HG03103 (cell line): Measurements from ENCODE around the gene CERK.
A peak's percentile ranks its signal among the peaks of the same experiment; 100 is the strongest.

Source experiments
- ATAC-seq: cut with Tn5 transposase; IDR thresholded peaks from one replicate; pipeline ENCODE4 v1.9.1; 2021; ENCODE audit warnings: low read depth; ENCODE audit not compliant: unreplicated experiment

CERK gene

GRCh38 chr22:46703996-46704370 lies 34.1 kb downstream of the CERK start:
- ATAC-seq = no peak

GRCh38 chr22:46703171-46703995 lies 34.7 kb downstream of the CERK start:
- ATAC-seq = no peak

GRCh38 chr22:46701262-46701661 lies 36.8 kb downstream of the CERK start:
- no peak for ATAC-seq

DNA sequence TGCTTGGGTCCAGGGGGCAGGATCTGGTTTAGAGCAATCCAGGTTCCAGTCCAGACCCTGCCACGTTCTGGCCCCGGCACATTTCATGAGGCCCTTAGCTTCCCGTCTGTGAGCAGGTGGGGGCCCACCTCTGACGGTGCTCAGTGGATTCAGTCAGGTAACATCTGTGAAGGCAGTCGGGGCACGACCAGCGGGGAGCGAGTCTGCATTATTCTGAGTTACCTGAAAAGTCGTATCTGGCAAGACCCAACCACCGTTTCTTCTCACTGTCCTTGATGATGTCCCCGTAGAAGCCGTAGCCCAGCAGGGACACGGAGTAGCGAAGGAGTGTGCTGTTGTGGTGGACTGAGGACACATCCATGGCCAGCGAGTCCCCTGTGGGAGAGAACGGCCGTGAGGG lies 39.0 kb downstream of the CERK start:
- no peak for ATAC-seq

GRCh38 chr22:46697811-46698515 lies 40.1 kb downstream of the CERK start:
- ATAC-seq = no peak

DNA sequence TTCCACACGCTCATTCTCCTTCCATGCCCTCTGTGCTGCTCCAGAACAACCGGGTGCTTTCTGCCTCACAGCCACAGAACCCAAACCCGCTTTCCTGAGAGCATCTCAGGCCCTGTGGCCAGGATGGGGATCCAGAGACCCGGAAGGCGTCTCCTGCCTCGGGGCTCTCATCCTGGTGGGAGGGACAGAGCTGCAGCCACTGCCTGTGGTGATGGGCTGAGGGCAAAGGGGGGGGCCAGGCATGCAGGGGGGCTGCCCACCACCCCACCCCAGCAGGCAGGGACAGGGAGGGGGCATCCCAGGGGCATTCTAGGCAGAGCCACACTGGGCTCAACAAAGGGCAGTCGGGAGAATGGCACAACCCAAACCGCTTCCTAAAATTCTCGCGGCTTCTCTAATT lies 41.4 kb downstream of the CERK start:
- no peak for ATAC-seq

GRCh38 chr22:46696229-46696518 lies 41.9 kb downstream of the CERK start:
- ATAC-seq = no peak

DNA sequence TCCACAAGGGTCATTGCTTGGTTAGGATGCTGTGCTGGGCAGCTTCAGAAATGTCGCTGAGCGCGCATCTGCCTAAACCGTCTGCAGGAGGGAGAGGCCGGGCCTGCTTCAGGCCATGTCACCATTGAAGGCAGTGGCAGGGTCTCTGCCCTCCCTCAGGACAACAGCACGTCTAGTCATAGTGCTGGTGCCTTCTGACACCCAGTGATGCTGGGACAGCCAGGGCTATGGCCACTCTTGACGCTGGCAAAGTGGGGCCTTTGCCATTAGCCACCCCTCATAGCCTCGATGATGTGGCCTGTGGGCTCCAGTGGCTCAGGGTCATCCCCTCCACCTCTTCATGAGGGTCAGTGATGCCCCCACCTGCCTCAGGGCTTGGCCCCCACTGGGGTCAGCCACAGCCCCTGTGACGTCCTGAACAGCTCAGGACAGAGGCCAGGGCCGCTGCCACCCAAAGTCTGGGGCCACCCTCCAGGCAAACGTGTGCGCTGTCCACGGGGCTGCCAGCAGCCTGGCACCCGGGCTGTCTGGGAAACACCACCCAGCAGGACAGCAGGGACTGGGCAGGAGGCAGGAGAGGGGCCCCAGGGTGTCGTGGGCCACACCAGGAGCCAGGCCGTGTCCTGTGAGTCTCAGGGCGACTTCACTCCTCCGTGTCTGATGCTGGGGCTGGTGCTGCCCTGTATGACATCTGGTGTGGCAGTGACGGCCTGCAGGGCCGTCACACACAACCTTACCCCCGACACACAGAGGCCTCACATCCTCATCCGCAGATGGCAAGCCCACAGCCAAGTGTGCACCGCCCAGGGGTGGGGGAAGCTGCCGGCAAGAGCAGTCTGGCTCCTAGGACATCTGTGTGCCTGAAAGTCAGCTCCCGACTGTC lies 42.5 kb downstream of the CERK start:
- ATAC-seq = no peak

GRCh38 chr22:46694416-46695170 lies 43.5 kb downstream of the CERK start:
- no peak for ATAC-seq

DNA sequence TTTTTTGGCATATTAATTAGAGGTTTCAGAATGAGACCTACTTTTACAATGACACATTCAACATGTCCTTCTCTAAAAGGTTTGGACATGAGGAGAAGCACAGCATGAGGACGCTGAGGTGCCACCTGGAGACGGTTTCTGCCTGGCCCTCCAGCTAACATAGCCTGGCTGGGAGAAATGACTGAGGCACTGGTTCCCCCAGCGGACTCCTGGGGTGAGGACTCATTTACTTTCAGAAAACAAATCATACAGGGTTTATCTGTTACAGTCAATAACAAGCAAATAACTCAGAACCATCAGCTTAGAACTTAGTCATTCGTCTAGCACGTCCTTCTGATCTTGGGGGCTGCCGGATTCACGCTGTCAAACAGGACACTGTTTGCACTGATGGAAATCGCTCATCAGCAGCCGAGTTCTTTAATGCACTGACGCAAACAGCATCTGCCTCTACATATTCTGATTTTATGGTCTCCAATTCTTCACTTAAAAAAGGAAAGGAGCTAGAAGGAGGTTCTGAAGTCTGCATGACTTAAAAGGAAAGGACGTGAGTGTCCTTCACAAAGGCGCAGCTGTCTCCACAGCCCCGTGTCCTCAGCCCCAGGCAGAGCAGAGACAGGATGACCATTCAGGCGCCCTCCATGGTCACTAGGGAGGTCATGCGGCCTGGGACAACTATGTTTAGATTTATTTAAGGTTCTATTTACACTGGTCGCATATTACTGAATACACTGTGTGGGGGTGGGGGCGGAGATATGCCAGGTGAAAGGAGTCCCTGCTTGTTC lies 44.2 kb downstream of the CERK start:
- no peak for ATAC-seq

- ATAC-seq = no peak
Measured at GRCh38 chr22:46691571-46691970, 46.5 kb downstream of the CERK start.

GRCh38 chr22:46690146-46690545 lies 47.9 kb downstream of the CERK start:
- no peak for ATAC-seq

GRCh38 chr22:46688949-46689348 lies 49.1 kb downstream of the CERK start:
- ATAC-seq = no peak

GRCh38 chr22:46687460-46687859 lies 50.6 kb downstream of the CERK start:
- no peak for ATAC-seq

DNA sequence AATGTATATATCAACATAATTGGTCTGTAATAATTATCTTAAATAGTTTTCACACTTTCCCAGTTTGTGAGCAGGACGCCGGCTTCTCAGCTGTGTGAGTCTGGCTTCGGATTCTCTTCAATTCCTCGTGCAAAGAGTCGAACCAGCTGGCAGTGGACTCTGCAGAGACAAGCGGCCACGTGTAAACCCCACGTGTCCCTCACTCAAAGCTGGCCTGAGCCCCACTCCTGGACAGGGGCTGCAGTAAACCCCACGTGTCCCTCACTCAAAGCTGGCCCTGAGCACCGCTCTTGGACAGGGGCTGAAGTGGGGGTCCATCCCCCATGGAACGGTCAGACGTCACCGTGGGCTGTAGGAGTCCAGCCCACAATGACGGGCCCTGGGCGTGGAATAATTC lies 51.0 kb downstream of the CERK start:
- no peak for ATAC-seq

GRCh38 chr22:46686221-46687047 lies 51.6 kb downstream of the CERK start:
- no peak for ATAC-seq

DNA sequence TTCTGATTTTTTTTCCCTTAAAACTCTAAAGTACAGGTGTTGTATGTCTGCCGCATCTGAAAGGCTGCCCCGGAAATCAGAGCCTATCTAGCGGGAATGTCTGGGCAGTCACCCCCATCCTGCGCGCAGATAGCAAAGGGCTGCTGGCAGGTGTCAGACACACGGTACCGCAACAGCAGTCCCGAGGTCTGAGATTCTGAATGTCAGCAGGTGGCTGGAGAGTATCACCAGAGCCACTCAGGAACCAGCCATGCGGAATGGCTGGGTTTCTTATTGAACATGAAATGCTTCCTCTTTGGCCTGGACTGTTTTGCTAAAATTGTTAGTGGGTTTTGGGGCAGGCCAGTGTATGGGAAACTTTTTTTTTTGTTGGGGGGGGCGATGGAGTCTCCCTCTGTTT lies 53.3 kb downstream of the CERK start:
- ATAC-seq = peak; percentile 61

DNA sequence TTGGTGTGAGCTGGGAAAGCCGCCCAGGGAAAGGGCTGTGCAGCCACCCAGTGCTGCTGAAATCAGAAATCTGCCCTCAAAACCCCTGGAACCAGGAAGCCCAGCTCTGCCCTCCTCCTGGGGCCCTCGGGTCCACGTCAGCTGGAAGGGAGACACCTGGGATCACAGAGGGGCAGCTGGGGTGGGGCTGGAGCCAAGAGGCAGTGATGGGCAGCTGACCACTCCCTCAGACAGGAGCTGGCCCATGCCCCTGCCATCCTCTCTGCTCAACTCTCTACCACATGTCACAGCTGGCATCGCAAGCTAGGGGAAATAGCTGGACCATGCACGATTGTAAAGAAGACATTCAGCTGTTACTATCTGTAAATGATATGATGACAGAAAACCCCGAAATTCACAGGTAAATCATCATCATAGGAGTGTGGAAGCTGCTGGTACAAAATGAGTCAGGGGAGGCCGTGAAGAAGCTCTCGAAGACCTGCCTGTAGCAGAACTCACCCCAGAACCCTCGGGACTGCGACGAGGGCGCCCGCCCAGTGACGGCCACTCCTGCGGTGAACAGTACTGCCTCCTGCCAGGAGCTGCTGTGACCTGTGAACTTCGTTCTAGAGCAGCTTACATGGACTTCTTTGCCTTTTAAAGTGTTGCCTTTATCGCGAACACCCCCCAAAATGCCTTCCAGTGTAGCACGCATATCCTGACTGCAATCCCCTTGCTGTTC lies 55.9 kb downstream of the CERK start:
- no peak for ATAC-seq
